HG03558 (cell line): Measurements from ENCODE around the gene GIMAP1.

Experiments used
- ATAC-seq: cut with Tn5 transposase; IDR thresholded peaks from one replicate; pipeline ENCODE4 v1.9.1; 2021; ENCODE audit warnings: moderate number of reproducible peaks; ENCODE audit not compliant: unreplicated experiment; ENCODE audit errors: extremely low read depth

Gene GIMAP1

DNA sequence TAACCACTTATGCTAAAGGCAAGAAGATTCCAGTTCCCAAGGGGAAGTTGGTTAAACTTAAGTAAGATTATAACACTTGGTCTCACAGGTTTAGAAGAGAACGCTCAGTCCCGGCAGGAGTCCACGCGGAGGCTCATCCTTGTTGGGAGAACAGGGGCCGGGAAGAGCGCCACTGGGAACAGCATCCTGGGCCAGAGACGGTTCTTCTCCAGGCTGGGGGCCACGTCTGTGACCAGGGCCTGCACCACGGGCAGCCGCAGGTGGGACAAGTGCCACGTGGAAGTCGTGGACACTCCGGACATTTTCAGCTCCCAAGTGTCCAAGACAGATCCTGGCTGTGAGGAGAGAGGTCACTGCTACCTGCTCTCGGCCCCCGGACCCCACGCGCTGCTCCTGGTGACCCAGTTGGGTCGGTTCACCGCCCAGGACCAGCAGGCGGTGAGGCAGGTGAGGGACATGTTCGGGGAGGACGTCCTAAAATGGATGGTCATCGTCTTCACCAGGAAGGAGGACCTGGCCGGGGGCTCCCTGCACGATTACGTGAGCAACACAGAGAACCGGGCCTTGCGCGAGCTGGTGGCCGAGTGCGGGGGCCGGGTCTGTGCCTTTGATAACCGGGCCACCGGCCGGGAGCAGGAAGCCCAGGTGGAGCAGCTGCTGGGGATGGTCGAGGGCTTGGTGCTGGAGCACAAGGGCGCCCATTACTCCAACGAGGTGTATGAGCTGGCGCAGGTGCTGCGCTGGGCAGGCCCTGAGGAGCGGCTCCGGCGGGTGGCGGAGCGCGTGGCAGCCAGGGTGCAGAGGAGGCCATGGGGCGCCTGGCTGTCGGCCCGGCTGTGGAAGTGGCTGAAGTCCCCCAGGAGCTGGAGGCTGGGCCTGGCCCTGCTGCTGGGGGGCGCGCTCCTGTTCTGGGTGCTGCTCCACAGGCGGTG lies 3.8 kb downstream of the GIMAP1 start:
- ATAC-seq: no peak

- no peak for ATAC-seq
Measured at GRCh38 chr7:150721970-150722373, 5.6 kb downstream of the GIMAP1 start.

- no peak for ATAC-seq
Measured at GRCh38 chr7:150722431-150722931, 6.1 kb downstream of the GIMAP1 start.

DNA sequence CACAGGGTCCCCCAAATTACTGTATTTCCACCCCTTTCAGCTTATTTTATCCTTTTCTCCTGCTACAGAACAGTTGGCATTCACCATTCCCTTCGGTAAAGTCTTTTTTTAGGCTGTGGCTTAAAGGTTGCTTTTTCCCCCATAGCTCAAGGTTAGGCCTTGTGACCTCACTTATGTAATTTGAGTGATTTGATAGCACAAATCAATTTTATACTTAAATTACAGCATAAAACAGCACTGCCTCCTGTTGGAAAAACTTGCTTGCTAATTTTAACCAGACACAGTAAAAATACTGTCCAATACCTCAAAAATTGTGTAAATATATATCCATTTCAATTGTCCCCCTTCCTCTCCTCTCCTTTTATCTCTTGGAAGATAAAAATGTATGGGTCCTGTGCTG lies 7.1 kb downstream of the GIMAP1 start:
- ATAC-seq: no peak

GRCh38 chr7:150727381-150727780 lies 11.0 kb downstream of the GIMAP1 start:
- no peak for ATAC-seq

DNA sequence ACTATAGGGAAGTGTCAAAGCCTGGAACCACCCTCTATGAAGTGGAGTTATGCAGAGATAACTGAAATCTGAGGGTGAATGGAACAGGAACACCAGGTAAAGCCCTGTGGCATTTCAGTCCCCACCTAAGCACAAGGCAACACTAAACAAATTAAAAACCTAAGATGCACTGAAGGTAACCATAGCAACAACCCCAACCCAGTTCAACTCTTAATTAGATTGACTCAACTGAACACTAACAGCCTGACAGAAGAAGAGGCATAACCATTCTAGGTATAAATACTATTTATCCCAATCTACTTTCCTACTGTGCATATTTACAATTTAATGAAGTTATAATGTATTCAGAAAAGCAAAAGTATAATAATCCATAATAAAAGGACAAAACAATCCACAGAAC lies 11.6 kb downstream of the GIMAP1 start:
- no peak for ATAC-seq

DNA sequence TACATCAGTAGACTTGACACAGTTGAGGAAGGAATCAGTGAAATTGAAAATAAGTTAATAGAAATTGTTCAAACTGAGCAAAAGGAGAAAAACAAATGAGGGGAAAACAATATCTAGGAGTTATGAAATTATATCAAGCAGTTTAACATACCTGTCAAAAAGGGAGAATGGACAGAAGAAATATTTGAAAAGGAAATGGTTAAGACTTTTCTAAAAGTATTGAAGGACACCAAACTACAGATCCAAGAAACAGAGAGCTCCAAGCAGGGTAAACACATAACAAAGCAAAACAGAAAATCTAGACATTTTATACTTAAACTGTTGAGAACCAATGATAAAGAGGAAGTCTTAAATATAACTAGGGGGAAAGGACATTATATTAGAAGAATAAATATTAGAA lies 12.2 kb downstream of the GIMAP1 start:
- ATAC-seq: no peak

DNA sequence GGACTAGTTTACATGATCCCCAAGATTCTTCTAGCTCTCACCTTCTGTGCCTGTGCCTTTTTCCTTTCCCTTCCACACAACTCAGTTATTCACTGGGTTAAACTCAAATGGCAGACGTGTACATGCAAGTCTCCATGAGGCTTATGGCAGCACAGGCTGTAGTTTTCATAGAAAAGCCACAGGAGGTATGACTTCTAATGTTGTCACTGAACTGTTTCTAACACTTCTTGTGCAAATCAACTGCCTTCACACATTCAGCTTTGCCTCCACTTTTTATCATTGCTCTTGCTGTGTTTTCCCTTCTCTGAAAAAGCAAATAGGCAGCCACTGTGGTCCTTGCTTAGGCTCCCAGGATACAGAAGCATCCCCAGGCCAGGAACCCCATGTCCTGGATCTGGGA lies 15.5 kb downstream of the GIMAP1 start:
- ATAC-seq: no peak

- no peak for ATAC-seq
Measured at GRCh38 chr7:150732786-150733481, 16.5 kb downstream of the GIMAP1 start.

DNA sequence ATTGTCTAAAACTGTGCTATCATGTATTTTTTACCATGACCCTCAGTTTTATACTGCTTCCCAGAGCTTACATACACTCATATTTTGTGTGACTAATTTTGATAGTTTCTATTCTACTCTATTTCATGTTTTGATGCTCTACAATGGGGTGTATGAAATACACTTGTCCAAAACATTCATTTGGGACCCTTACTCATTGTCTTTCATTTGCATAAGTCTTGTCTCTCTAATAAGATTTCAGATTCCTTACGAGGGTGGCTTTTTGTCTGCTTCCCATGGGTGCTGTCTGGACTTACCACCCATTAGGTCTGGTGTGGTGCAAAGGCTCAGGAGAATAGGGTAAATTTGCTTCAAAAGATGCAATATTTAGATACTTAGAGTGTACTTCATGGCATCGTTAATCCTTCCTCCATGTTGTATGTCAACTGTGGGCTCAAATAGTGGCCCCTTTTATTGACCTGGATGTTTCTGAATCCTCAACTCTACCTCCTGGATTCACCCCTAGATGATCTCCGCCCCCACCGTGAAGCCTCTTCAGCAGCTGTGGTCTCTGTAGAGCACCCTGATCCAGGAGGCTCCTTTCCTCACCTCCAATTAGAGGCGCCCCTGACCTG lies 17.2 kb downstream of the GIMAP1 start:
- ATAC-seq: no peak

GRCh38 chr7:150734254-150734653 lies 17.8 kb downstream of the GIMAP1 start:
- no peak for ATAC-seq

DNA sequence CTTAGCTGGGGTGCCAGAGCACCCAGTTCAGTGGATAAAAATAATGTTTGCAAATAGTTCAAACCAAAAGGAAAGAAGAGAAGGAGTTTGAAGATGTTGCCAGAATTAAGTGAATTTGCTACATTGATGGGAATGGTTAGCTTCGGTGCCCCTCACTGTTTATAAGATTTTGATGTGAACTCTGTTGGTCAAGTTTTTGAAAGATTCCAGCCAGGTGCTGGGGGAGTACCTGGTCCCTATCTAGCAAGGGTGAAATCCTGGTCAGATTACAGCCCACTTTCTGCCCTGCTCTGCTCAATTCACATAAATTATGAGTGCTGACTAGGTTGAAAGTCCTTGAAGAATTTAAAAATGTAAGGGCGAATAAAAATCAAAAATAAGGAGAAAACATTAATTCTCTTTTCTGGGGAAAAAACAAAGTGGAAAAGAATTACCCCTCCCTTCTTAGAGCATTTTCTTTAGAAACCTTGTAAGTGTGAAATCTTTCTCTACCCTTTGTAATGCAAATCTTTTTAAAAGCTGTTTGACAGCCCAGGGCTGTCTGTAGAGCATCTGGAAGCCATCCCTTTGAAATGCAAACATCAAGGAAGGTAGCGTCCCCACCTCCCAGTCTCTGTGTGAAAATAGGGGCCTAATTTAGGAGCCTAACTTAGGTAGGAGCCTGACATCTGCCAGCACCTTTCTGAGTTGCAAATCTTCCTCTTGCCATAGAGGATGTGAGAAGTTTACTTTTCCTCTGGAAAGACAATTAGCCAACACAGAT lies 19.4 kb downstream of the GIMAP1 start:
- no peak for ATAC-seq

DNA sequence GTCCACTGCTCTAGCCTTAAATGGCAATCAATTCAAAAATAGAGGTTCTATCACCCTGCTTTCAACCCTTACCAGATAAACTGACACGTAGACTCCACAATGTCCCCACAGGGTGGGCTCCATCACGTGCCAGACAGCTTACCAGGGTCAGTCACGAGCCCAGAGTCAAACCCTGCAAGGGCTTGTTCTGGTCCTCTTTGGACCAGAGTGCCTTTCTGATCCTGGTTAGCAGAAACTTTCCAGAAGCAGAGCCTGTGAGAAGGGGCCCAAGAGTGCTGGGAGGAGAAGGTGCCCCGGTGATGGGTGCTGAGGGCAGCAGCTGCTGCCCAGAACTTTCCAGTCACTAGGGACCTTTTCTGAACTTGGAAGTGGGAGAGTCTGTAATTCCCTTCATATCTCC lies 20.5 kb downstream of the GIMAP1 start:
- ATAC-seq: no peak

DNA sequence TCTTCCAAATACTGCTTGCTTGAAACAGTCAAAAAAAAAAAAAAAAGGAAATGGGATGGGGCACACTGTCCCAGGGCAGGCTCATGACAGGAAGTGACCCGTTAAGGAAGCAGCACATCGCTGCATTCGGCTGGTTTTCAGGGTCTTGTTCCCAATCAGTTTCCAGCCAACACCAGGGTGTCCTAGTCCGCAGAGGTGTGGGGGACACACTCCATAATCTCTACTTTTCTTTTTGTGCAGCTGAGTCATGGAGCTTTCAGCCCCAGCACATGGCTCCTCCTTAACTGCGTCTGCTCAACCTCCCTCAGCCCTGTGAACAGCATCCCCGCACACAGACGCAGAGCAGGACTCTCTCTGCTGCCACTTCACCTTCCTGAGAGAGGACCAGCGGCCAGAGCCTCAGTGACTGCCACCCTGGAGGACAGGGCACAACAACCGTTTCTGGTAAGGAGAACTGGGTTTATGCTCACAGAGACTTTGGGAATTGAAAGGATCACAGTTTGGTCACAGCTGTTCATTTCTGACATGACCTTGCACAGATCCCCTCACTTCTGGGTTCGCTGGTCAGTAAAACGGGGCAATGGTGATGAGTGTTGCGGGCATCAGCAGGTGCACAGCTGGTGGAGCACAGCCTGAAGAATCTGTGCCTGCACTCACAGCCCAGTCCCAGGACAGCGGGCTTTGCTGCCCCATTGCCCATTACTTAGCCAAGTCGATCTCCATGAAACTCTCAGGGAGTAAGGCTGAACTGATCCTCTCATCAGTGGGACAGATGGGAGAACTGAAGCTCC lies 21.0 kb downstream of the GIMAP1 start, which contains the start of gene GIMAP5:
GIMAP5 (plus strand) TSS at position 154 of the 791 bp plus-strand sequence. CDS start 3,467 bp downstream, outside the sequence.
- no peak for ATAC-seq

GRCh38 chr7:150738092-150738491 lies 21.7 kb downstream of the GIMAP1 start:
- ATAC-seq: no peak

- ATAC-seq: no peak
Measured at GRCh38 chr7:150738591-150739001, 22.2 kb downstream of the GIMAP1 start.

DNA sequence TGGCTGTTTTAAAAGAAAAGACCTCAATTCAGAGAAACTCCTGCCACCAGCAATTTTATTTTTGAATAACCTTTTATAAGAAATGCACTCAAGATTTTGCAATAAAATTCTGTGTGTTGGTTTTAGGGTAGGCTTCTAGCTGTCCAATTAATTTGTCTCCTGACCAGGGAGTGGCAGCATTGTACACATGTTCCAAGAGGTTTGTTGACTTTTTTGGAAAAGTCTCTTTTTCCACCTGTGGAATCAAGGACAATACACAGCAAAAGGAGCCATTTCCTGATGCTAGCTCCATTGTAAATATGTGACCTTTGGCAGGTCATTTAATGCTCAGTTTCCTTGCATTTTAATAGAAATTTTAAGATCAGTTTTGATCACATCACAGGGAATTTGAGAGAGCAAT lies 22.6 kb downstream of the GIMAP1 start:
- no peak for ATAC-seq

GRCh38 chr7:150740053-150740452 lies 23.6 kb downstream of the GIMAP1 start:
- no peak for ATAC-seq

DNA sequence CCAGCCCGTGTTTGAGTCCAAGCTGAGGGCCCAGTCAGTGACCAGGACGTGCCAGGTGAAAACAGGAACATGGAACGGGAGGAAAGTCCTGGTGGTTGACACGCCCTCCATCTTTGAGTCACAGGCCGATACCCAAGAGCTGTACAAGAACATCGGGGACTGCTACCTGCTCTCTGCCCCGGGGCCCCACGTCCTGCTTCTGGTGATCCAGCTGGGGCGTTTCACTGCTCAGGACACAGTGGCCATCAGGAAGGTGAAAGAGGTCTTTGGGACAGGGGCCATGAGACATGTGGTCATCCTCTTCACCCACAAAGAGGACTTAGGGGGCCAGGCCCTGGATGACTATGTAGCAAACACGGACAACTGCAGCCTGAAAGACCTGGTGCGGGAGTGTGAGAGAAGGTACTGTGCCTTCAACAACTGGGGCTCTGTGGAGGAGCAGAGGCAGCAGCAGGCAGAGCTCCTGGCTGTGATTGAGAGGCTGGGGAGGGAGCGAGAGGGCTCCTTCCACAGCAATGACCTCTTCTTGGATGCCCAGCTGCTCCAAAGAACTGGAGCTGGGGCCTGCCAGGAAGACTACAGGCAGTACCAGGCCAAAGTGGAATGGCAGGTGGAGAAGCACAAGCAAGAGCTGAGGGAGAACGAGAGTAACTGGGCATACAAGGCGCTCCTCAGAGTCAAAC lies 26.0 kb downstream of the GIMAP1 start:
- ATAC-seq: no peak
